ENCODE measurements around the gene ABLIM2.

DNA sequence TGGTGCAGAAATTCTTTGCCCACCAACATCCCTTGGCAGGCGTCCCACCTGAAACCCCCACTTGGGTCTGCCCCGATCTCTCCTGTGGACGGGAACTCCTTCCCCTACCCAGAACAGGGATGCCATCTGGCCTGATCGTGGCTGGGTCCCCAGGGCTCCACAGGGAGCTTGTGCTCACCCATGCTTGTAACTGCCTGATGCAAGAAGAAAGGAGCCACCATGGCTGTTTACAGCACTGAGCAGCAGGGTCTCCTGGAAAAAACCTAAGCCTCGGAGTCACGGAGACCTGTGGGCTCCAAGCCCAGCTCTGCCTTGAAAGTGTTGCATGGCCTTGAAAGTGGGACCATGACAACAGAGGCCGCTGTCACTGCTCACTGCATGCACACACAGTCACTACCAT is 117.4 kb downstream of the ABLIM2 start:
- TF ChIP-seq, protein P1, sequence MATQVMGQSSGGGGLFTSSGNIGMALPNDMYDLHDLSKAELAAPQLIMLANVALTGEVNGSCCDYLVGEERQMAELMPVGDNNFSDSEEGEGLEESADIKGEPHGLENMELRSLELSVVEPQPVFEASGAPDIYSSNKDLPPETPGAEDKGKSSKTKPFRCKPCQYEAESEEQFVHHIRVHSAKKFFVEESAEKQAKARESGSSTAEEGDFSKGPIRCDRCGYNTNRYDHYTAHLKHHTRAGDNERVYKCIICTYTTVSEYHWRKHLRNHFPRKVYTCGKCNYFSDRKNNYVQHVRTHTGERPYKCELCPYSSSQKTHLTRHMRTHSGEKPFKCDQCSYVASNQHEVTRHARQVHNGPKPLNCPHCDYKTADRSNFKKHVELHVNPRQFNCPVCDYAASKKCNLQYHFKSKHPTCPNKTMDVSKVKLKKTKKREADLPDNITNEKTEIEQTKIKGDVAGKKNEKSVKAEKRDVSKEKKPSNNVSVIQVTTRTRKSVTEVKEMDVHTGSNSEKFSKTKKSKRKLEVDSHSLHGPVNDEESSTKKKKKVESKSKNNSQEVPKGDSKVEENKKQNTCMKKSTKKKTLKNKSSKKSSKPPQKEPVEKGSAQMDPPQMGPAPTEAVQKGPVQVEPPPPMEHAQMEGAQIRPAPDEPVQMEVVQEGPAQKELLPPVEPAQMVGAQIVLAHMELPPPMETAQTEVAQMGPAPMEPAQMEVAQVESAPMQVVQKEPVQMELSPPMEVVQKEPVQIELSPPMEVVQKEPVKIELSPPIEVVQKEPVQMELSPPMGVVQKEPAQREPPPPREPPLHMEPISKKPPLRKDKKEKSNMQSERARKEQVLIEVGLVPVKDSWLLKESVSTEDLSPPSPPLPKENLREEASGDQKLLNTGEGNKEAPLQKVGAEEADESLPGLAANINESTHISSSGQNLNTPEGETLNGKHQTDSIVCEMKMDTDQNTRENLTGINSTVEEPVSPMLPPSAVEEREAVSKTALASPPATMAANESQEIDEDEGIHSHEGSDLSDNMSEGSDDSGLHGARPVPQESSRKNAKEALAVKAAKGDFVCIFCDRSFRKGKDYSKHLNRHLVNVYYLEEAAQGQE (IDR thresholded peaks at IDR 0.05; ENCODE audit: insufficient replicate concordance, low read depth), result no peak
- no peak for TF ChIP-seq POLR2AphosphoS5 (IDR thresholded peaks at IDR 0.05; ENCODE audit: low read depth)
- TF ChIP-seq, protein P2, sequence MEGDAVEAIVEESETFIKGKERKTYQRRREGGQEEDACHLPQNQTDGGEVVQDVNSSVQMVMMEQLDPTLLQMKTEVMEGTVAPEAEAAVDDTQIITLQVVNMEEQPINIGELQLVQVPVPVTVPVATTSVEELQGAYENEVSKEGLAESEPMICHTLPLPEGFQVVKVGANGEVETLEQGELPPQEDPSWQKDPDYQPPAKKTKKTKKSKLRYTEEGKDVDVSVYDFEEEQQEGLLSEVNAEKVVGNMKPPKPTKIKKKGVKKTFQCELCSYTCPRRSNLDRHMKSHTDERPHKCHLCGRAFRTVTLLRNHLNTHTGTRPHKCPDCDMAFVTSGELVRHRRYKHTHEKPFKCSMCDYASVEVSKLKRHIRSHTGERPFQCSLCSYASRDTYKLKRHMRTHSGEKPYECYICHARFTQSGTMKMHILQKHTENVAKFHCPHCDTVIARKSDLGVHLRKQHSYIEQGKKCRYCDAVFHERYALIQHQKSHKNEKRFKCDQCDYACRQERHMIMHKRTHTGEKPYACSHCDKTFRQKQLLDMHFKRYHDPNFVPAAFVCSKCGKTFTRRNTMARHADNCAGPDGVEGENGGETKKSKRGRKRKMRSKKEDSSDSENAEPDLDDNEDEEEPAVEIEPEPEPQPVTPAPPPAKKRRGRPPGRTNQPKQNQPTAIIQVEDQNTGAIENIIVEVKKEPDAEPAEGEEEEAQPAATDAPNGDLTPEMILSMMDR (IDR thresholded peaks at IDR 0.05; ENCODE audit: insufficient read depth, low read length), result no peak
